ENCODE measurements around the gene SHFL. TPM values are rescaled to one million over a fixed set of nuclear protein-coding genes. Genes with fewer than 3 reads are reported as not detected.

Gene SHFL
- total RNA-seq, result 3.4 and 7.8 TPM in 2 replicates
- 2.2 and 4.8 TPM in 2 replicates for polyA plus RNA-seq

- Histone ChIP-seq H3K27ac (no peak within 1 kb of the TSS), H3K27me3 (peaks cover 32% of the 10 kb centered on the region)
These were observed at the start of gene SHFL for GRCh38 chr19:10085641-10086590. Gene SHFL (plus strand): TSS chr19:10086317. CDS start chr19:10086428, 111 bp downstream.

GRCh38 chr19:10036601-10037071, 49.5 kb upstream of the SHFL start:
- no peak for TF ChIP-seq CTCF (IDR thresholded peaks at IDR 0.05; ENCODE audit: low read depth, low read length)
- Histone ChIP-seq H3K36me3 (no peaks in the 10 kb centered on the region), H3K27ac (no peak overlapping the region), H3K4me1 (ENCODE audit: low read depth) (no peaks in the 10 kb centered on the region), H3K9me3 (ENCODE audit: low read depth) (no peaks in the 10 kb centered on the region), H3K4me3 (no peak overlapping the region), H3K27me3 (peaks cover 22% of the 10 kb centered on the region)
- DNase-seq (ENCODE audit: low read depth in 1 of 2, low spot score in 1 of 2), result peak in 1 of 2 donors; percentile 18

More at GRCh38 chr19:10085641-10086590, at the start of gene SHFL:
- Histone ChIP-seq H3K36me3 (no peaks in the 10 kb centered on the region), H3K4me1 (ENCODE audit: low read depth) (no peaks in the 10 kb centered on the region), H3K4me3 (peak within 1 kb of the TSS; percentile 62), H3K9me3 (ENCODE audit: low read depth) (no peaks in the 10 kb centered on the region)
- DNase-seq (ENCODE audit: low read depth in 1 of 2, low spot score in 1 of 2), result peak; percentile 42 to 71
- no peak for TF ChIP-seq CTCF (IDR thresholded peaks at IDR 0.05; ENCODE audit: low read depth, low read length)

DNA sequence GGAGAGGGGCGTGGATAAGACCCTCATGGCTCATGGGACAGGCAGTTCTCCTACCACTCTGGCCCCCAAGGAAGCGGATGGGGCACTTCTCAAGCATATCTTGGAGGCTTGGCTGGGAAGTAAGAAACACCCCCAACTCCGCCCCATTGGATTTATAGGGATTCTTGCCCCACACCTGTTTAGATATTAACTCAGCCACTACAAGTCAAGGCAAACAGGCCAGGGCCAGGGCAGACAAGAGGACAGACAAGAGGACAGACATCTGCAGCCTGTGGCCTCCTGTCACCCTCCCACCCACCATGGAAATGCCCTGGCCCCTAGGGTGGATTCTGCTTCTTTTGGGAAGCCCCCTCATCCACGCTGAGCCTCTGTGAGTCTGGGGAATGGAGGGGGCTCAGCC, 48.8 kb upstream of the SHFL start:
- Histone ChIP-seq H3K9me3 (ENCODE audit: low read depth) (no peaks in the 10 kb centered on the region), H3K27ac (no peak overlapping the region), H3K36me3 (no peaks in the 10 kb centered on the region), H3K4me1 (ENCODE audit: low read depth) (no peaks in the 10 kb centered on the region), H3K27me3 (peaks cover 22% of the 10 kb centered on the region), H3K4me3 (no peak overlapping the region)
- no peak for TF ChIP-seq CTCF (IDR thresholded peaks at IDR 0.05; ENCODE audit: low read depth, low read length)
- DNase-seq (ENCODE audit: low read depth in 1 of 2, low spot score in 1 of 2), result no peak

- Histone ChIP-seq H3K36me3 (no peaks in the 10 kb centered on the region), H3K9me3 (ENCODE audit: low read depth) (no peaks in the 10 kb centered on the region), H3K4me1 (ENCODE audit: low read depth) (no peaks in the 10 kb centered on the region), H3K4me3 (no peak overlapping the region), H3K27ac (no peak overlapping the region), H3K27me3 (peaks cover 22% of the 10 kb centered on the region)
- no peak for DNase-seq (ENCODE audit: low read depth in 1 of 2, low spot score in 1 of 2)
- no peak for TF ChIP-seq CTCF (IDR thresholded peaks at IDR 0.05; ENCODE audit: low read depth, low read length)
These were observed 48.3 kb upstream of the SHFL start for GRCh38 chr19:10037809-10038208.

- DNase-seq (ENCODE audit: low read depth in 1 of 2, low spot score in 1 of 2), result peak; percentile 41 to 49
These were observed 42.7 kb upstream of the SHFL start for GRCh38 chr19:10043286-10043927.

More at GRCh38 chr19:10043286-10043927, 42.7 kb upstream of the SHFL start:
- H3K27me3 ChIP-seq, result no peaks in the 10 kb centered on the region
- H3K4me3 ChIP-seq, result no peak overlapping the region
- no peaks in the 10 kb centered on the region for H3K4me1 ChIP-seq (ENCODE audit: low read depth)
- no peak overlapping the region for H3K27ac ChIP-seq
- no peaks in the 10 kb centered on the region for H3K36me3 ChIP-seq
- peaks cover 4% of the 10 kb centered on the region for H3K9me3 ChIP-seq (ENCODE audit: low read depth)
- no peak for TF ChIP-seq CTCF (IDR thresholded peaks at IDR 0.05; ENCODE audit: low read depth, low read length)
